Neutrophil (primary cell): ENCODE data around the gene SCNN1G.

Source experiments
- H3K27ac ChIP-seq: fragments of 200-600 bp; sonication (generic); 2 replicates; pipeline ENCODE4 v1.5.1; 2016; ENCODE audit warnings: mild to moderate bottlenecking, moderate library complexity
- H3K27me3 ChIP-seq: fragments of 200-600 bp; sonication (generic); 2 replicates; pipeline ENCODE4 v1.6.0; 2016; ENCODE audit warnings: mild to moderate bottlenecking
- H3K36me3 ChIP-seq: fragments of 200-600 bp; sonication (generic); 2 replicates; pipeline ENCODE4 v1.5.1; 2017
- H3K4me1 ChIP-seq, 2 experiments: fragments of 200-600 bp in 1 of 2; sonication (generic) in 1 of 2; 1 replicate in 1 of 2; 2 replicates in 1 of 2; pipeline versions ENCODE4 v1.5.1 to v1.6.1; 2013 to 2016; ENCODE audit warnings: low read depth in 1 of 2, low read length in 1 of 2, mild to moderate bottlenecking in 1 of 2, moderate library complexity in 1 of 2; ENCODE audit not compliant: control insufficient read depth in 1 of 2, insufficient read depth in 1 of 2
- H3K4me3 ChIP-seq, 2 experiments: fragments of 200-600 bp in 1 of 2; sonication (generic) in 1 of 2; 1 replicate in 1 of 2; 2 replicates in 1 of 2; pipeline ENCODE4 v1.5.1; 2013 to 2016; ENCODE audit warnings: low read depth in 1 of 2, low read length in 1 of 2, mild to moderate bottlenecking in 1 of 2, moderate library complexity in 1 of 2
- H3K9me3 ChIP-seq: fragments of 200-600 bp; sonication (generic); 2 replicates; pipeline ENCODE4 v1.5.1; 2016
- TF ChIP-seq, protein P1 (sequence below): fragments of 200-600 bp; sonication (generic); IDR thresholded peaks from 2 replicates; pipeline ENCODE4 v1.5.1; 2016; ENCODE audit warnings: antibody characterized with exemption

Gene SCNN1G

DNA sequence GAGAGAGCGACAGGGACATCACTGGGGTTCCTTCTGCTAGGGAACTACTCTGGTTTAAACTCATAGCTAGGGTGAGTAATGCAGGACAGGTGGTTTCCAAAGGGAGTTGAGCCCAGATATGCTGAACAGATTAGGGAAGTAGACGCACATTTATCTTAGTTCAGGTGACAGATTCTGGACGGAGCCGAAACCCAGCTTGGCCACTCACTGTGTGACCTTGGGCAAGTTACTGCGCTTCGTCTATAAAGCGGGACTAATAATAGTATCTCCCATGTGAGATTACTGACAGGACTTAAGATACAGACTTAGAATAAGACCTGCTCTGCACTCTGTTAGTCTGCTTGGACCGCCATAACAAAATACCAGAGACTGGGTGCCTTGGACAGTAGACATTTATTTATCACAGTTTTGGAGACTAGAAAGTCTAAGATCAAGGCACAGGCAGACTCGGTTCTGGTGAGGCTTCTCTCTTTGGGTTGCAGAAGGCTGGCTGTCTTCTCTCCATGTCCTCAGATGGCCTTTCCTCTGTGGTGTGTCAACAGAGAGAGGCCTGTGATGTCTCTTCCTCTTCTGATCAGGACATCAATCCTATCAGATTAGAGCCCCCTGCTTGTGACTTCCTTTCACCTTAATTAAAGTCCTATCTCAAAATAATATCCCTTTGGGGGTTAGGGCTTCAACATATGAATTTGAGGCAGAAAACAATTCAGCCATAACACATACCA is 12.1 kb downstream of the SCNN1G start:
- H3K27me3 ChIP-seq = peaks cover 16% of the 10 kb centered on the region
- H3K9me3 ChIP-seq = no peaks in the 10 kb centered on the region
- TF ChIP-seq, protein P1, sequence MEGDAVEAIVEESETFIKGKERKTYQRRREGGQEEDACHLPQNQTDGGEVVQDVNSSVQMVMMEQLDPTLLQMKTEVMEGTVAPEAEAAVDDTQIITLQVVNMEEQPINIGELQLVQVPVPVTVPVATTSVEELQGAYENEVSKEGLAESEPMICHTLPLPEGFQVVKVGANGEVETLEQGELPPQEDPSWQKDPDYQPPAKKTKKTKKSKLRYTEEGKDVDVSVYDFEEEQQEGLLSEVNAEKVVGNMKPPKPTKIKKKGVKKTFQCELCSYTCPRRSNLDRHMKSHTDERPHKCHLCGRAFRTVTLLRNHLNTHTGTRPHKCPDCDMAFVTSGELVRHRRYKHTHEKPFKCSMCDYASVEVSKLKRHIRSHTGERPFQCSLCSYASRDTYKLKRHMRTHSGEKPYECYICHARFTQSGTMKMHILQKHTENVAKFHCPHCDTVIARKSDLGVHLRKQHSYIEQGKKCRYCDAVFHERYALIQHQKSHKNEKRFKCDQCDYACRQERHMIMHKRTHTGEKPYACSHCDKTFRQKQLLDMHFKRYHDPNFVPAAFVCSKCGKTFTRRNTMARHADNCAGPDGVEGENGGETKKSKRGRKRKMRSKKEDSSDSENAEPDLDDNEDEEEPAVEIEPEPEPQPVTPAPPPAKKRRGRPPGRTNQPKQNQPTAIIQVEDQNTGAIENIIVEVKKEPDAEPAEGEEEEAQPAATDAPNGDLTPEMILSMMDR = no peak
- H3K27ac ChIP-seq = no peak overlapping the region
- no peaks in the 10 kb centered on the region for H3K4me1 ChIP-seq
- no peak overlapping the region for H3K4me3 ChIP-seq
- H3K36me3 ChIP-seq = no peaks in the 10 kb centered on the region

DNA sequence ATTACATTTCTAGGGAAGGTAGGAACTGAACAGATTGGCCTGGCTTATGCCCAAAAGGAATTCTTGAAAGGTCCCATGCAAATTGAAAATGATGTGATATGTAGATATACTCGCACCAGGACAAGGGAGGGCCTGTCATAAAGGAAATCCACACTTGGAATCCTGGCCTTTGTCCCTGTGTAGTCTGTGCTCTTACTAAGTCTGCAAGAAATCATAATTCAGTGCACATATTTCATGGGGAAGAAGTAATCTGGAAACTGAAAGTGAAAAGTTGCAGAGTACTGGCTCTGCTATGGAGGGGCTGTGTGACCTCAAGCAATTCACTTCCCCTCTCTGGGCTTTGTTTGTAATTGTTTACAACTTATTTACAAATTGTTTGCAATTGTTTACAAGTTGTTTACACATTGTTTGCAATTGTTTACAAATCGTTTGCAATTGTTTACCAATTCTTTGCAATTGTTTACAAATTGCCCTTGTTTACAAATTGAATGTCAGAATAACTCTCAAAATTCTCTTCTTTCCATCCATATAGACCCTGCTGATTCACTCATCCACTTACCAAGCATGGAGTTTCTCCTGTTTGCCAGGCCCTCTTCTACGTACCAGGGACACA is 12.9 kb downstream of the SCNN1G start:
- no peak overlapping the region for H3K27ac ChIP-seq
- TF ChIP-seq, protein P1 = no peak
- peaks cover 16% of the 10 kb centered on the region for H3K27me3 ChIP-seq
- H3K4me3 ChIP-seq = no peak overlapping the region
- H3K4me1 ChIP-seq = no peaks in the 10 kb centered on the region
- no peaks in the 10 kb centered on the region for H3K36me3 ChIP-seq
- H3K9me3 ChIP-seq = no peaks in the 10 kb centered on the region

DNA sequence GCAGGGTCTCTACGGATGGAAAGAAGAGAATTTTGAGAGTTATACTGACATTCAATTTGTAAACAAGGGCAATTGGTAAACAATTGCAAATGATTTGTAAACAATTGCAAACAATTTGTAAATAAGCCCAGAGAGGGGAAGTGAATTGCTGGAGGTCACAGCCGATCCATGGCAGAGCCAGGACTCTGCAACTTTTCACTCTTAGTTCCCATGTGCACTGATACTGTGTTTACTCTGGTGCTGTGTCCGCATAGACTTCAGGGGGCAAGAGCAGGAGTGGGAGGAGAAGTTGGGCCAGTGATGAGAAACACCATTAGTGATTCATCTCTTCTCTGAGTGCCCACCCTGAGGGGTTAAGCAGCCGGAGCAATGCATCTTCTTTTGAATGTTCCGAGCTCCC is 14.0 kb downstream of the SCNN1G start:
- no peak overlapping the region for H3K4me3 ChIP-seq
- no peaks in the 10 kb centered on the region for H3K9me3 ChIP-seq
- H3K4me1 ChIP-seq = no peaks in the 10 kb centered on the region
- TF ChIP-seq, protein P1 = no peak
- H3K27ac ChIP-seq = no peak overlapping the region
- H3K36me3 ChIP-seq = no peaks in the 10 kb centered on the region
- peaks cover 23% of the 10 kb centered on the region for H3K27me3 ChIP-seq

DNA sequence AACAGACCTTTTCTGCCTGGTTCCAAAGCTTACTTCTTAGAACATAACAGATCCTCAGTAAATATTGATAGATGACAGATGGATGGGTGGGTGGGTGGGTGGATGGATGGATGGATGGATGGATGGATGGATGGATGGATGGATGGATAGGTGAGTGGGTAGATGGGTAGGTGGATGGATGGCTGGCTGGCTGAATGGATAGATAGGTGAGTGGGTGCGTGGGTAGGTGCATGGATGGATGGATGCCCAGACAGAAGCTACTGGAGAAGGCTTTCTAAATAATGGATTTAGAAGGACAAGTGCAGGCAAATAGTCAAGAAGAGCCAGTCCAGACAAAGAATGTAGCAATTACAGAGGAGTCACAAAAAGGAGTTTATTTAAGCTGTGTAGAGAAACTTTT is 19.6 kb downstream of the SCNN1G start:
- Histone ChIP-seq H3K27me3 (peaks cover 34% of the 10 kb centered on the region), H3K36me3 (no peaks in the 10 kb centered on the region)

DNA sequence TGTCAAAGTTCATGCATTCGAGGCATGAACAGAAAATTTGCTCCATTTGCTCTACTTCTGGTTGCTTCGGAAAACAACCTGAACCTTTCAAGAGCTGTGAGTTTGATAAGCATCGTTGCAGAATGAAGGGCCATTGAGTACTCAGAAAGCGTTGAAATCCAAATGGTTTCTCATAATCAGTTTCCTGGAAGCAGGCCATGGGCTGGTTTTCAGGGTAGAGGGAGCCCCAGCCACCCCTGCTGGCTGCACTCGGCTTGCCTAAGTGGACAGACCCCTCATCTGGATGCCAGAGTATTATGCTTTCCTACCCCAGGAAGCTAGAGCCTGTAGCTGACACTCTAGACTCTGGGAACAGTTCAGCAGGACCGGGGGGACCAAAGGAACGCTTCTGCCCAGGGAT is 24.4 kb downstream of the SCNN1G start:
- H3K9me3 ChIP-seq = no peaks in the 10 kb centered on the region
- H3K4me3 ChIP-seq = no peak overlapping the region
- no peaks in the 10 kb centered on the region for H3K4me1 ChIP-seq
- H3K27ac ChIP-seq = no peak overlapping the region
- no peaks in the 10 kb centered on the region for H3K36me3 ChIP-seq
- peaks cover 21% of the 10 kb centered on the region for H3K27me3 ChIP-seq
- TF ChIP-seq, protein P1 = no peak

More for the DNA sequence above, 19.6 kb downstream of the SCNN1G start:
- Histone ChIP-seq H3K27ac (no peak overlapping the region), H3K4me1 (no peaks in the 10 kb centered on the region), H3K4me3 (no peak overlapping the region), H3K9me3 (no peaks in the 10 kb centered on the region)
- TF ChIP-seq, protein P1 = no peak
